K562 (cell line): ENCODE measurements around the gene PRICKLE2. TPM values are rescaled to one million over a fixed set of nuclear protein-coding genes. Genes with fewer than 3 reads are reported as not detected.
A peak's percentile ranks its signal among the peaks of the same experiment; 100 is the strongest.

ENCODE experiments used
- ATAC-seq: fragments of 200-7000 bp; cut with Tn5 transposase; 3 replicates; pipeline ENCODE4 v1.9.1; 2020; ENCODE audit warnings: moderate library complexity
- BruUV-seq: library from RNA; stranded (reverse); fragments of 400-500 nt; replicated peaks from 2 replicates; lab custom pipeline; 2021; lab: Mats Ljungman, UMichigan
- CTCF ChIA-PET: fragments of 300-600 bp; formaldehyde crosslinking; extraction: SDS; loops from one replicate; lab custom pipeline; 2021; ENCODE audit warnings: low intra/inter-chr PET ratio; lab: Yijun Ruan, JAX
- POLR2A ChIA-PET: fragments of 300-600, 350-650 bp; sonication (Branson Sonifier 250); formaldehyde crosslinking; extraction: SDS; loops from one replicate; lab custom pipeline; 2021; ENCODE audit warnings: antibody characterized with exemption, inconsistent platforms; lab: Yijun Ruan, JAX
- DNase-seq, 4 experiments: peaks; one replicate each; pipeline versions ENCODE4 v3.0.0 to v3.0.0-alpha.2; 2011 to 2018; ENCODE audit warnings: low spot score in 3 of 4, mixed read lengths in 3 of 4; ENCODE audit errors: extremely low read depth in 1 of 4
- FAIRE-seq: peaks from 2 replicates; lab custom pipeline; 2011; peaks lifted over from hg19 to GRCh38; lab: Jason Lieb, UNC
- H2AFZ ChIP-seq: 2 replicates; pipeline ENCODE4 v1.6.0; 2011; ENCODE audit warnings: low read depth, low read length, control low read depth, inconsistent platforms
- H3K27ac ChIP-seq: fragments of 200-600 bp; 3 replicates; pipeline ENCODE4 v1.8.0; 2011; ENCODE audit warnings: low read depth, mild to moderate bottlenecking, control low read depth, inconsistent platforms, low read length, moderate library complexity, mixed read lengths; ENCODE audit errors: extremely low read depth
- H3K27me3 ChIP-seq, 2 experiments: fragments of 300-600 bp in 1 of 2; 2 replicates in 1 of 2; 3 replicates in 1 of 2; pipeline versions ENCODE4 v1.6.0 to v1.8.0; 2011; ENCODE audit warnings: inconsistent platforms in 2 of 2, low read length in 2 of 2, mild to moderate bottlenecking in 1 of 2, mixed read lengths in 1 of 2, moderate library complexity in 1 of 2; ENCODE audit not compliant: control insufficient read depth in 2 of 2, insufficient read depth in 2 of 2
- H3K36me3 ChIP-seq: fragments of 300-600 bp; 3 replicates; pipeline ENCODE4 v1.8.0; 2011; ENCODE audit warnings: mild to moderate bottlenecking, low read length, inconsistent platforms; ENCODE audit not compliant: control insufficient read depth, insufficient read depth
- H3K4me1 ChIP-seq, 2 experiments: fragments of 200-600 bp in 1 of 2; replicated peaks in 1 of 2; 2 replicates in 1 of 2; 3 replicates in 1 of 2; pipeline versions ENCODE4 v1.5.1 to v1.8.0; 2011; ENCODE audit warnings: inconsistent platforms in 2 of 2, low read length in 2 of 2, mild to moderate bottlenecking in 1 of 2, mixed read lengths in 1 of 2, moderate library complexity in 1 of 2; ENCODE audit not compliant: control insufficient read depth in 2 of 2, insufficient read depth in 2 of 2
- H3K4me2 ChIP-seq: 2 replicates; pipeline ENCODE4 v1.6.1; 2011; ENCODE audit warnings: low read length, control low read depth, inconsistent platforms, mixed read lengths; ENCODE audit not compliant: insufficient read depth
- H3K4me3 ChIP-seq: fragments of 200-600 bp; sonication (generic), shearing (Covaris generic); 2 replicates; pipeline ENCODE4 v1.5.1; 2016; ENCODE audit warnings: control low read depth, inconsistent platforms
- H3K79me2 ChIP-seq: fragments of 200-600 bp; 3 replicates; pipeline ENCODE4 v1.8.0; 2011; ENCODE audit warnings: low read length, inconsistent platforms; ENCODE audit not compliant: control insufficient read depth, insufficient read depth
- H3K9ac ChIP-seq, 2 experiments: 2 replicates each; pipeline versions ENCODE4 v1.6.0 to v1.6.1; 2011; ENCODE audit warnings: low read depth in 2 of 2, low read length in 2 of 2, control low read depth in 1 of 2, inconsistent platforms in 1 of 2, mild to moderate bottlenecking in 1 of 2, mixed read lengths in 1 of 2; ENCODE audit not compliant: insufficient read depth in 1 of 2
- H3K9me1 ChIP-seq: one replicate; pipeline ENCODE4 v1.6.0; 2011; ENCODE audit warnings: inconsistent platforms, mild to moderate bottlenecking, low read length, moderate library complexity; ENCODE audit not compliant: control insufficient read depth, insufficient read depth
- H3K9me3 ChIP-seq: replicated peaks from 2 replicates; pipeline ENCODE4 v1.5.1; 2011; ENCODE audit warnings: low read depth, low read length, inconsistent platforms; ENCODE audit not compliant: control insufficient read depth, insufficient read depth
- H4K20me1 ChIP-seq: replicated peaks from 2 replicates; pipeline ENCODE4 v1.6.1; 2011; ENCODE audit warnings: low read length, inconsistent platforms, mixed read lengths; ENCODE audit not compliant: control insufficient read depth, insufficient read depth
- ESRRA ChIP-seq: fragments of 450-650 bp; IDR thresholded peaks from 2 replicates; pipeline ENCODE4 v1.6.1; 2014; ENCODE audit warnings: low read depth, mild to moderate bottlenecking, moderate library complexity, borderline replicate concordance
- RHOXF2B ChIP-seq: fragments of 250-450 bp; sonication (Bioruptor Pico); conservative IDR thresholded peaks from 2 replicates; pipeline ENCODE4 v1.5.1; 2021
- STAT6 ChIP-seq: sonication (generic); formaldehyde crosslinking; IDR thresholded peaks from 2 replicates; pipeline ENCODE4 v1.8.1; 2023; ENCODE audit warnings: mild to moderate bottlenecking, missing genetic modification reagents
- TCF3 ChIP-seq: sonication (generic); formaldehyde crosslinking; IDR thresholded peaks from 2 replicates; pipeline ENCODE4 v1.4.0; 2020; ENCODE audit warnings: mild to moderate bottlenecking, missing genetic modification reagents
- ZBTB11 ChIP-seq, 3 experiments: fragments of 200-800 bp in 1 of 3; fragments of 250-450 bp in 1 of 3; fragments of 450-650 bp in 1 of 3; sonication (Bioruptor Pico) in 1 of 3; sonication (Bioruptor generic) in 1 of 3; formaldehyde crosslinking in 1 of 3; IDR thresholded peaks; 2 replicates each; pipeline versions ENCODE4 v1.6.1 to v1.8.0; 2016 to 2022; ENCODE audit warnings: mild to moderate bottlenecking in 2 of 3, missing genetic modification characterization in 2 of 3, missing compliant biosample characterization in 1 of 3, moderate library complexity in 1 of 3
- ZNF436 ChIP-seq: fragments of 250-450, 450-650 bp; sonication (Bioruptor Pico); formaldehyde crosslinking; IDR thresholded peaks from 2 replicates; pipeline ENCODE4 v1.7.0; 2020; ENCODE audit warnings: mild to moderate bottlenecking
- WGBS: fragments of 100-300 bp; shearing (Covaris generic); methylation state at CpG from one replicate; pipeline ENCODE4 v1.1.6; 2016; ENCODE audit warnings: low coverage, mixed read lengths; ENCODE audit not compliant: insufficient coverage; ENCODE audit errors: missing lambda C conversion rate; 5-methylcytosine and 5-hydroxymethylcytosine counted together
- in situ Hi-C: fragments of 300-500 bp; cut with MboI; formaldehyde crosslinking; loops from 4 replicates; pipeline ENCODE4 v1.15.0; 2018; ENCODE audit warnings: inconsistent platforms, mixed read lengths
- intact Hi-C: fragments of 100-400 bp; cut with micrococcal nuclease; formaldehyde crosslinking; loops from 2 replicates; pipeline ENCODE4 v1.14.2; 2022
- polyA plus RNA-seq, 8 experiments: library from polyadenylated mRNA; depleted of rRNA in 4 of 8; stranded (reverse) in 5 of 8; unstranded in 3 of 8; fragments of >200 nt; fragmentation: Nextera tagmentation in 2 of 8; fragmentation: Illumina TruSeq in 1 of 8; extraction: Ambion mirVana in 2 of 8; extraction: Trizol in 1 of 8; gene quantifications; 2 replicates each; pipeline versions ENCODE4 v1.2.1 to v1.2.3, GENCODE V29; 2011 to 2014; ENCODE audit warnings: inconsistent platforms in 1 of 8, missing spikeins in 1 of 8
- total RNA-seq, 7 experiments: library from RNA; depleted of rRNA in 6 of 7; stranded (reverse); fragments of >200 nt in 6 of 7; fragmentation: Illumina TruSeq in 2 of 7; extraction: Trizol in 2 of 7; gene quantifications; 2 replicates each; pipeline versions ENCODE4 v1.2.1 to v1.2.3, GENCODE V29; 2011 to 2021; ENCODE audit warnings: low replicate concordance in 1 of 7

The PRICKLE2 gene
- total and polyA plus RNA-seq, 9 of the 15 experiments (the other 6 are each of a cell fraction or from before 2014, with no cell fraction given): 0.07 to 0.09 TPM; not detected in 7

GRCh38 chr3:64063207-64063982, 161.9 kb downstream of the PRICKLE2 start (continued):
- TF ChIP-seq ZNF436 (CRISPR knock-in tag): no peak
- TF ChIP-seq STAT6 (CRISPR knock-in tag): no peak
- no peak for TF ChIP-seq ESRRA

GRCh38 chr3:64061628-64062027, 163.6 kb downstream of the PRICKLE2 start:
- Histone ChIP-seq H3K36me3 (no peaks in the 10 kb centered on the region), H3K79me2 (no peaks in the 10 kb centered on the region), H3K27me3 (no peaks in the 10 kb centered on the region), H3K27ac (no peak overlapping the region), H3K9me3 (no peaks in the 10 kb centered on the region), H4K20me1 (no peaks in the 10 kb centered on the region), H3K9me1 (no peaks in the 10 kb centered on the region), H3K4me1 (no peaks in the 10 kb centered on the region), H3K9ac (no peak overlapping the region), H2AFZ (no peak overlapping the region), H3K4me2 (no peak overlapping the region), H3K4me3 (no peak overlapping the region)
- WGBS: 3% methylated on average over 4 of the region's 5 CpGs
- intact Hi-C loops (no loop called here), in situ Hi-C loops (no loop called here)
- DNase-seq (no peak), FAIRE-seq (no peak), ATAC-seq (no peak)
- BruUV-seq: no TSS peak
- POLR2A ChIA-PET: no interaction called here
- TF ChIP-seq RHOXF2B (no peak), ZBTB11 (CRISPR knock-in tag; IDR thresholded peaks at IDR 0.05) (peak in 1 of 3 experiments; percentile 64; a peak in 2 of 6 replicates), TCF3 (CRISPR knock-in tag) (no peak)
- CTCF ChIA-PET: no interaction called here
